GM12878 (cell line): ENCODE data around the gene HEXIM1. TPM values are rescaled to one million over a fixed set of nuclear protein-coding genes. Genes with fewer than 3 reads are reported as not detected.

ENCODE experiments used
- ATAC-seq: fragments of 200-7000 bp; cut with Tn5 transposase; 3 replicates; pipeline ENCODE4 v1.9.1; 2020; ENCODE audit warnings: mild to moderate bottlenecking, moderate library complexity
- BruUV-seq: library from RNA; stranded (reverse); fragments of 400-500 nt; replicated peaks from 2 replicates; lab custom pipeline; 2021; lab: Mats Ljungman, UMichigan
- CTCF ChIA-PET: fragments of 300-600 bp; sonication (Branson Sonifier 250); formaldehyde crosslinking; extraction: SDS; loops from one replicate; lab custom pipeline; 2021; ENCODE audit warnings: inconsistent platforms; lab: Yijun Ruan, JAX
- POLR2A ChIA-PET: fragments of 350-600 bp; formaldehyde crosslinking; extraction: SDS; loops from one replicate; lab custom pipeline; 2021; ENCODE audit warnings: inconsistent platforms; lab: Charles Lee
- RAD21 ChIA-PET: fragments of 300-600 bp; sonication (Branson Sonifier 250); formaldehyde crosslinking; loops from one replicate; lab custom pipeline; 2023; ENCODE audit warnings: antibody characterized with exemption; ENCODE audit not compliant: unreplicated experiment; lab: Charles Lee
- SMC1A ChIA-PET: fragments of 300-600 bp; sonication (Branson Sonifier 250); formaldehyde crosslinking; loops from one replicate; lab custom pipeline; 2023; ENCODE audit not compliant: unreplicated experiment, uncharacterized antibody; lab: Charles Lee
- DNase-seq: peaks from one replicate; pipeline ENCODE4 v3.0.0-alpha.2; 2011; ENCODE audit warnings: low read depth, low spot score
- FAIRE-seq: peaks from 3 replicates; lab custom pipeline; 2011; peaks lifted over from hg19 to GRCh38; lab: Jason Lieb, UNC
- H2AFZ ChIP-seq: 2 replicates; pipeline ENCODE4 v1.6.0; 2011; ENCODE audit warnings: low read depth, low read length, control low read depth; ENCODE audit not compliant: control insufficient read depth
- H3K27ac ChIP-seq: 2 replicates; pipeline ENCODE4 v1.5.1; 2011; ENCODE audit warnings: control low read depth; ENCODE audit not compliant: control insufficient read depth, insufficient read depth
- H3K27me3 ChIP-seq, 2 experiments: replicated peaks in 1 of 2; 2 replicates each; pipeline versions ENCODE4 v1.6.0 to v1.6.1; 2011; ENCODE audit warnings: low read length in 1 of 2; ENCODE audit not compliant: control insufficient read depth in 2 of 2, insufficient read depth in 2 of 2
- H3K36me3 ChIP-seq, 2 experiments: 2 replicates each; pipeline ENCODE4 v1.5.1; 2011; ENCODE audit warnings: low read length in 1 of 2; ENCODE audit not compliant: control insufficient read depth in 2 of 2, insufficient read depth in 2 of 2
- H3K4me1 ChIP-seq: 2 replicates; pipeline ENCODE4 v1.6.1; 2011; ENCODE audit warnings: mild to moderate bottlenecking, low read length, moderate library complexity, mixed read lengths; ENCODE audit not compliant: control insufficient read depth, insufficient read depth
- H3K4me2 ChIP-seq: 2 replicates; pipeline ENCODE4 v1.6.0; 2011; ENCODE audit warnings: control low read depth; ENCODE audit not compliant: control insufficient read depth, insufficient read depth
- H3K4me3 ChIP-seq: fragments of 200-600 bp; sonication (generic); 2 replicates; pipeline ENCODE4 v1.5.1; 2016
- H3K79me2 ChIP-seq: 2 replicates; pipeline ENCODE4 v1.6.0; 2011; ENCODE audit warnings: low read length; ENCODE audit not compliant: control insufficient read depth, insufficient read depth
- H3K9ac ChIP-seq: 2 replicates; pipeline ENCODE4 v1.8.0; 2011; ENCODE audit warnings: low read length, control low read depth, mixed read lengths; ENCODE audit not compliant: control insufficient read depth, insufficient read depth
- H3K9me3 ChIP-seq: replicated peaks from 3 replicates; pipeline ENCODE4 v1.5.1; 2011; ENCODE audit warnings: mild to moderate bottlenecking, low read length; ENCODE audit not compliant: control insufficient read depth, insufficient read depth
- H4K20me1 ChIP-seq: 2 replicates; pipeline ENCODE4 v1.6.0; 2011; ENCODE audit not compliant: control insufficient read depth, insufficient read depth
- CEBPB ChIP-seq, 2 experiments: fragments of 150-350 bp in 1 of 2; IDR thresholded peaks; 2 replicates each; pipeline ENCODE4 v1.6.1; 2012 to 2014; ENCODE audit warnings: low read depth in 2 of 2, low read length in 2 of 2, borderline replicate concordance in 1 of 2, inconsistent platforms in 1 of 2
- CHD2 ChIP-seq: IDR thresholded peaks from 2 replicates; pipeline ENCODE4 v1.6.1; 2011; ENCODE audit warnings: low read depth, low read length, improper control_type of control experiment, borderline replicate concordance
- ETV6 ChIP-seq, 2 experiments: fragments of 450-650 bp in 1 of 2; IDR thresholded peaks in 1 of 2; conservative IDR thresholded peaks in 1 of 2; 2 replicates each; pipeline ENCODE4 v1.6.1; 2014; ENCODE audit warnings: antibody characterized with exemption in 1 of 2, borderline replicate concordance in 1 of 2, low read depth in 1 of 2, mild to moderate bottlenecking in 1 of 2, moderate library complexity in 1 of 2
- GATAD2B ChIP-seq: fragments of 450-650 bp; conservative IDR thresholded peaks from 2 replicates; pipeline ENCODE4 v1.6.1; 2017; ENCODE audit warnings: low read depth, mild to moderate bottlenecking, moderate library complexity
- HDAC2 ChIP-seq: fragments of 200-600 bp; sonication (generic); IDR thresholded peaks from 2 replicates; pipeline ENCODE4 v1.6.1; 2017
- IKZF1 ChIP-seq: fragments of 450-650 bp; conservative IDR thresholded peaks from 2 replicates; pipeline ENCODE4 v1.6.1; 2017; ENCODE audit warnings: antibody characterized with exemption, mild to moderate bottlenecking
- JUND ChIP-seq: IDR thresholded peaks from 2 replicates; pipeline ENCODE4 v1.6.1; 2012; ENCODE audit warnings: low read depth, mild to moderate bottlenecking, low read length, improper control_type of control experiment, moderate library complexity
- LARP7 ChIP-seq: fragments of 450-650 bp; IDR thresholded peaks from 2 replicates; pipeline ENCODE4 v1.6.1; 2017; ENCODE audit warnings: mild to moderate bottlenecking
- NKRF ChIP-seq: fragments of 450-650 bp; conservative IDR thresholded peaks from 2 replicates; pipeline ENCODE4 v1.6.1; 2017; ENCODE audit warnings: mild to moderate bottlenecking, moderate library complexity
- NR2F1 ChIP-seq: fragments of 450-650 bp; conservative IDR thresholded peaks from 2 replicates; pipeline ENCODE4 v1.6.1; 2017; ENCODE audit warnings: mild to moderate bottlenecking
- PAX5 ChIP-seq: IDR thresholded peaks from 2 replicates; pipeline ENCODE4 v1.6.1; 2011; ENCODE audit warnings: low read depth, low read length, borderline replicate concordance
- RAD21 ChIP-seq: IDR thresholded peaks from 2 replicates; pipeline ENCODE4 v1.6.1; 2011; ENCODE audit warnings: mild to moderate bottlenecking, low read depth, low read length, moderate library complexity; ENCODE audit not compliant: insufficient read depth
- SMAD5 ChIP-seq: IDR thresholded peaks from 2 replicates; pipeline ENCODE4 v1.6.1; 2016; ENCODE audit warnings: antibody characterized with exemption, low read depth
- SP1 ChIP-seq: IDR thresholded peaks from one replicate; pipeline ENCODE4 v1.6.1; 2011; ENCODE audit warnings: low read depth, low read length
- TCF12 ChIP-seq: IDR thresholded peaks from 2 replicates; pipeline ENCODE4 v1.6.1; 2011; ENCODE audit warnings: low read depth, mild to moderate bottlenecking, low read length
- WRNIP1 ChIP-seq: IDR thresholded peaks from 2 replicates; pipeline ENCODE4 v1.6.1; 2011; ENCODE audit warnings: low read depth, low read length, improper control_type of control experiment, borderline replicate concordance
- WGBS: methylation state at CpG from one replicate; pipeline ENCODE4 v1.1.6; 2016; ENCODE audit warnings: low lambda C conversion rate; ENCODE audit not compliant: insufficient replicate concordance, insufficient coverage; ENCODE audit errors: missing lambda C conversion rate; 5-methylcytosine and 5-hydroxymethylcytosine counted together
- in situ Hi-C: fragments of 300-500 bp; cut with MboI; formaldehyde crosslinking; loops from 9 replicates; pipeline ENCODE4 v1.14.3; 2018; ENCODE audit warnings: mixed read lengths
- intact Hi-C: fragments of 100-400 bp; cut with micrococcal nuclease; formaldehyde crosslinking; loops from one replicate; pipeline ENCODE4 v1.14.2; 2022; ENCODE audit not compliant: unreplicated experiment
- polyA plus RNA-seq, 11 experiments: library from polyadenylated mRNA; depleted of rRNA in 4 of 11; unstranded in 6 of 11; stranded (reverse) in 5 of 11; fragments of >200 nt; fragmentation: Nextera tagmentation in 4 of 11; fragmentation: Illumina TruSeq in 1 of 11; extraction: Ambion mirVana in 4 of 11; extraction: Trizol in 1 of 11; gene quantifications; 1 replicate in 1 of 11; 2 replicates in 10 of 11; pipeline versions ENCODE4 v1.2.1 to v1.2.3, GENCODE V29; 2011 to 2016; ENCODE audit warnings: inconsistent platforms in 2 of 11, missing spikeins in 2 of 11, low read depth in 1 of 11
- total RNA-seq, 4 experiments: library from RNA; depleted of rRNA in 3 of 4; stranded (reverse); fragments of >200 nt in 3 of 4; fragmentation: Illumina TruSeq in 1 of 4; extraction: Trizol in 1 of 4; gene quantifications; 2 replicates each; pipeline versions ENCODE4 v1.2.1 to v1.2.3, GENCODE V29; 2013 to 2021
- TF ChIP-seq, protein P1 (sequence below): IDR thresholded peaks from 2 replicates; pipeline ENCODE4 v1.6.1; 2012; ENCODE audit warnings: mild to moderate bottlenecking, low read depth, low read length

Gene HEXIM1
- total and polyA plus RNA-seq, 10 of the 15 experiments (the other 5 are each of a cell fraction or from before 2014, with no cell fraction given): 1.9 to 24.1 (median 9.0) TPM

DNA sequence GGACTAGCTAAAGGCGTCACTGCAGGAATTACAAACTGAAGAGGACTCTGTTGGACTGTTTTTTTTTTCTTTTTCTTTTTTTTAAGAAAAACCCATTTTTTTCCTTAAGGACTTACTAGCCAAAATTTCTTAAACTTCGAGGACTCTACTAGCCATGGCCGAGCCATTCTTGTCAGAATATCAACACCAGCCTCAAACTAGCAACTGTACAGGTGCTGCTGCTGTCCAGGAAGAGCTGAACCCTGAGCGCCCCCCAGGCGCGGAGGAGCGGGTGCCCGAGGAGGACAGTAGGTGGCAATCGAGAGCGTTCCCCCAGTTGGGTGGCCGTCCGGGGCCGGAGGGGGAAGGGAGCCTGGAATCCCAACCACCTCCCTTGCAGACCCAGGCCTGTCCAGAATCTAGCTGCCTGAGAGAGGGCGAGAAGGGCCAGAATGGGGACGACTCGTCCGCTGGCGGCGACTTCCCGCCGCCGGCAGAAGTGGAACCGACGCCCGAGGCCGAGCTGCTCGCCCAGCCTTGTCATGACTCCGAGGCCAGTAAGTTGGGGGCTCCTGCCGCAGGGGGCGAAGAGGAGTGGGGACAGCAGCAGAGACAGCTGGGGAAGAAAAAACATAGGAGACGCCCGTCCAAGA, 878 bp downstream of the HEXIM1 start:
- RAD21 ChIA-PET: interaction anchor here (0.7 to 6.7 kb wide), 14 partner anchors 11 to 374 kb away, joined by 3 to 121 read pairs (median 4); partner anchors contain the start of genes ACBD4 and HEXIM2
- POLR2A ChIA-PET: interaction anchor here (0.5 to 7.1 kb wide), 27 partner anchors 8 to 265 kb away, joined by 3 to 239 read pairs (median 5); partner anchors contain the start of genes ACBD4, EFTUD2, FMNL1 and HEXIM2
- DNase-seq (no peak), ATAC-seq (peak; percentile 69), FAIRE-seq (no peak)
- Histone ChIP-seq H3K4me1 (peaks cover 19% of the 10 kb centered on the region), H3K79me2 (peaks cover 45% of the 10 kb centered on the region), H3K4me3 (peak overlapping the region; percentile 96), H3K27me3 (no peaks in the 10 kb centered on the region), H3K9me3 (no peaks in the 10 kb centered on the region), H3K4me2 (peak overlapping the region; percentile 94), H4K20me1 (no peaks in the 10 kb centered on the region; the same call in 1 of the 2 replicates), H3K27ac (peak overlapping the region; percentile 81), H2AFZ (peak overlapping the region; percentile 6; the same call in 1 of the 2 replicates), H3K36me3 (no peaks in the 10 kb centered on the region), H3K9ac (peak overlapping the region; percentile 69)
- under 1% methylated on average over 32 of the region's 32 CpGs for WGBS
- SMC1A ChIA-PET: interaction anchor here (0.6 to 6.7 kb wide), 14 partner anchors 12 to 260 kb away, joined by 3 to 114 read pairs (median 5); partner anchors contain the start of genes ACBD4 and HEXIM2
- no TSS peak for BruUV-seq
- CTCF ChIA-PET: interaction anchor here (0.7 to 11.0 kb wide), 27 partner anchors 9 to 372 kb away, joined by 3 to 280 read pairs (median 5); partner anchors contain the start of genes ACBD4, EFTUD2, HEXIM2 and NMT1
- intact Hi-C loops: loop anchor here (1.0 to 5.0 kb wide), 2 partner anchors 48 to 153 kb away; no protein-coding TSS in a partner anchor
- in situ Hi-C loops: no loop called here
- TF ChIP-seq CHD2: peak; percentile 56; the same call in 1 of the 2 replicates
- no peak for TF ChIP-seq CEBPB (IDR thresholded peaks at IDR 0.05; ENCODE audit: borderline replicate concordance in 1 of 2, low read depth in 2 of 2, low read length in 2 of 2)
- TF ChIP-seq NKRF: peak; percentile 67
- TF ChIP-seq IKZF1: peak; percentile 43
- TF ChIP-seq TCF12: 0 out of 2 replicates have a peak, but pooled peaks have one; percentile 18
- TF ChIP-seq RAD21: peak; percentile 62
- TF ChIP-seq, protein P1, sequence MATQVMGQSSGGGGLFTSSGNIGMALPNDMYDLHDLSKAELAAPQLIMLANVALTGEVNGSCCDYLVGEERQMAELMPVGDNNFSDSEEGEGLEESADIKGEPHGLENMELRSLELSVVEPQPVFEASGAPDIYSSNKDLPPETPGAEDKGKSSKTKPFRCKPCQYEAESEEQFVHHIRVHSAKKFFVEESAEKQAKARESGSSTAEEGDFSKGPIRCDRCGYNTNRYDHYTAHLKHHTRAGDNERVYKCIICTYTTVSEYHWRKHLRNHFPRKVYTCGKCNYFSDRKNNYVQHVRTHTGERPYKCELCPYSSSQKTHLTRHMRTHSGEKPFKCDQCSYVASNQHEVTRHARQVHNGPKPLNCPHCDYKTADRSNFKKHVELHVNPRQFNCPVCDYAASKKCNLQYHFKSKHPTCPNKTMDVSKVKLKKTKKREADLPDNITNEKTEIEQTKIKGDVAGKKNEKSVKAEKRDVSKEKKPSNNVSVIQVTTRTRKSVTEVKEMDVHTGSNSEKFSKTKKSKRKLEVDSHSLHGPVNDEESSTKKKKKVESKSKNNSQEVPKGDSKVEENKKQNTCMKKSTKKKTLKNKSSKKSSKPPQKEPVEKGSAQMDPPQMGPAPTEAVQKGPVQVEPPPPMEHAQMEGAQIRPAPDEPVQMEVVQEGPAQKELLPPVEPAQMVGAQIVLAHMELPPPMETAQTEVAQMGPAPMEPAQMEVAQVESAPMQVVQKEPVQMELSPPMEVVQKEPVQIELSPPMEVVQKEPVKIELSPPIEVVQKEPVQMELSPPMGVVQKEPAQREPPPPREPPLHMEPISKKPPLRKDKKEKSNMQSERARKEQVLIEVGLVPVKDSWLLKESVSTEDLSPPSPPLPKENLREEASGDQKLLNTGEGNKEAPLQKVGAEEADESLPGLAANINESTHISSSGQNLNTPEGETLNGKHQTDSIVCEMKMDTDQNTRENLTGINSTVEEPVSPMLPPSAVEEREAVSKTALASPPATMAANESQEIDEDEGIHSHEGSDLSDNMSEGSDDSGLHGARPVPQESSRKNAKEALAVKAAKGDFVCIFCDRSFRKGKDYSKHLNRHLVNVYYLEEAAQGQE: no peak
- TF ChIP-seq LARP7: peak; percentile 76
- 0 out of 4 replicates have a peak, but pooled peaks of 1 of the 2 experiments have one; percentile 6 for TF ChIP-seq ETV6 (conservative IDR thresholded peaks at IDR 0.05 in 1 of 2, IDR thresholded peaks at IDR 0.05 in 1 of 2; ENCODE audit: borderline replicate concordance in 1 of 2, low read depth in 1 of 2)
- TF ChIP-seq SMAD5: 0 out of 2 replicates have a peak, but pooled peaks have one; percentile 29
- no peak for TF ChIP-seq JUND
- TF ChIP-seq WRNIP1: 0 out of 2 replicates have a peak, but pooled peaks have one; percentile 59
- 0 out of 2 replicates have a peak, but pooled peaks have one; percentile 28 for TF ChIP-seq NR2F1
- TF ChIP-seq GATAD2B: peak; percentile 63
- 0 out of 2 replicates have a peak, but pooled peaks have one; percentile 39 for TF ChIP-seq PAX5
- no peak for TF ChIP-seq HDAC2
- TF ChIP-seq SP1: peak; percentile 18
